ENCODE results near the gene SMC3.
A peak's percentile ranks its signal among the peaks of the same experiment; 100 is the strongest.
"Not testable (repeated sequence)": the region's sequence is repeated elsewhere in the genome, so short reads cannot be mapped to it uniquely, and the experiment has no call there.

SMC3 gene

DNA sequence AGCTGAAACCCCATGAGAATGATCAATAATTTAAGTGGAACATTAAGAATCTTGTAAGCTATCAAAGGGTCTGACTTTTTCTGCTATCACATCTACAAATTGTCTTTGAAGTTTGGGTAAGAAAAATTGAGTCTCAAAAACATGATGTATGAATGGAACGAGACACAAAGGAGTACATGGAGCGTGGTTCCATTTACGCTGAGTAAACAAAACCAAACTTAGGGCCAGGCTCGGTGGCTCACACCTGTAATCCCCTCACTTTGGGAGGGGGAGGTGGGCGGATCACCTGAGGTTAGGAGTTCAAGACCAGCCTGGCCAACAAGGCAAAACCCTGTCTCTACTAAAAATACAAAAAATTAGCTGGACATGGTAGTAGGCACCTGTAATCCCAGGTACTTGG is 24.3 kb downstream of the SMC3 start:
- no peak for DNase-seq

- DNase-seq: no peak
These were observed 30.0 kb downstream of the SMC3 start for GRCh38 chr10:110597476-110597875.

DNA sequence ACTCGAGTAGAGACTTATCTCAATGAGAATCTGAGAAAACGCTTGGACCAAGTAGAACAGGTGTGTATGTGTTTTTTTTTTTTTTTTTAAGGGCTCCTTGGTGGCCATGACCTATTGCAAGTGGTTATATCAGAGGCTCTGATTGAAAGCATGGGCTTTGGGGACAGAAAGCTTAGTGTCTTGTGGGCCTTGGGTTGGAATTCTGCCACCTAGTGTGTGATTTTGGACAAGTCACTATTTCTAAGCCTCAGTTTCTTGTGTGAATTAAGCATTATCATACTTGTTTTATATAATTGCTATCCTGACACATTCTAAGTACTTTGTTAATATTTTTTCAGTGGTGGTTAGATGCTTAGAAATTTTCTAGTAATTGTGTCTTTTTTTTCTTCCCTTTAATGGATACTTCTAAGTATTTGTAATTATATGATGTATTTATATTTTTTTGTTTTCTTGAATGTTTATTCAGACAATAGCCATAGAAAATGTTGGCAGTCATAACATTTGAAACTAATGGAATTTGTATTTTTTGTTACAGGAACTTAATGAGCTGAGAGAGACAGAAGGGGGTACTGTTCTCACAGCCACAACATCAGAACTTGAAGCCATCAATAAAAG is 33.1 kb downstream of the SMC3 start:
- peak; percentile 84 for DNase-seq

- no peak for DNase-seq
These were observed 34.1 kb downstream of the SMC3 start for GRCh38 chr10:110601581-110601980.

DNA sequence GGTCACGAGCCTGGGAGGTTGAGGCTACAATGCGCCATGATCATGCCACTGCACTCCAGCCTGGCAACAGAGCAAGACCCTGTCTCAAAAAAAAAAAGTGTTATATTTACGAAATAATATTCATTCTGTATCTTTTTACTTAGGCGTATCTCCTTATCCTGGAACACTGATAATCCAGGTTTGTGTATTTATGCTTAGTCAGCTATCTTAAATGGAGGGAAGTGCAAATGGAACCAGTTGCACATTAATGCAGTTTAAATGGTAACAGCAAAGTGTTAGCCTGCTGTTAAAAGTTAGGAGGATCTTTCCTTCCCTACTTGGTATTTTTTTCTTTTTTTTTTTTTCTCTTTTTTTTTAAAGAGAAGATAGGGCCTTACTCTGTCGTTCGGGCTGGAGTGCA is 40.6 kb downstream of the SMC3 start:
- DNase-seq: no peak

- peak; percentile 46 for DNase-seq
These were observed 42.1 kb downstream of the SMC3 start for GRCh38 chr10:110609605-110610004.

DNA sequence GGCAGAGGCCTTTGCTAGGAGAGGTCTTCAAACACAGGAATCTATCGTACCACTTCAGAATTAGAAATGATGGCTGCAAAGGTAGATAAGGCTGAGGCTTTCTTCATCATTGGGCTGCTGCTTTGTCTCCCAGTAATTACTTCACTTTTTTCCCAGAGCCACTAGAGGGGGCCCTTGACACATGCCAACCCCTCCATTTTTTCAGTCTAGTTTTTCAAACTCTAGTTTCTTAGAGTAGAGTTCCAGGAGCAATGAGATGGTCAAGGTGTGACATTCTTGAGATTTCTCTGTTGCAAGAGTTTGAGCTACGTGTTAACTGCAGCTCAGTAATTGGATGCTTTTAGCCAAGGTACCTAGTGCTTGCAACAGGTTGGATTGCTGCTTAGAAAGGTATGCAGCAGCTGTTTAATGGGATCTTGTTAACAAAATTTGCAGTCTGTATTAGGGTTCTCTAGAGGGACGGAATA is 42.8 kb downstream of the SMC3 start:
- DNase-seq: peak; percentile 87

DNA sequence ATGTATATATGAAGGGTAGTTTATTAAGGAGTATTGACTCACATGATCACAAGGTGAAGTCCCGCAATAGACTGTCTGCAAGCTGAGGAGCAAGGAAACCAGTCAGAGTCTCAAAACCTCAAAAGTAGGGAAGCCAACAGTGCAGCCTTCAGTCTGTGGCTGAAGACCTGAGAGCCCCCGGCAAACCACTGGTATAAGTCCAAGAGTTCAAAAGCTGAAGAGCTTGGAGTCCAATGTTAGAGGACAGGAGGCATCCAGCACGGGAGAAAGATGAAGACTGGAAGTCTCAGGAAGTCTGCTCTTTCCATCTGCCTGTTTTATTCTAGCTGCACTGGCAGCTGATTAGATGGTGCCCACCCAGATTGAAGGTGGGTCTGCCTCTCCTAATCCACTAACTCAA is 43.3 kb downstream of the SMC3 start:
- DNase-seq: not testable (repeated sequence)

DNA sequence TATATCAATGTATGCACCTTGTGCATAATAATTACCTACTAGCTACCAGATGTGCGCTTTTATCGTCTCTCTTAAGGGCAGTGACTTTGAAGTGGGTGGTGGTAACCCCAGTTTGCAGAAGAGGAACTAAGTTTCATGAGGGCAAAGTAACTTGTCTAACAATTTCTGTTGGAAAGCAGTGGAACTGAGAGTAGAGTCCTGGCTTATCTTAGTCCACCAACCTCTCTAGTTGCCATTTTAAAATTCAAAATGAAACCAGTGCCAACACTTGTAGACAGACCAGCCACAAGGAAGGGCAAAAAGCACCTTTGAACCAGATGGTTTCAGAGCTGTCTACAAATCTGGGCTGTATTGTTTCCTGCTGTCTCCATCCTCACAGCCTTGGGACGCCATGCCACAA is 44.6 kb downstream of the SMC3 start:
- peak; percentile 61 for DNase-seq

GRCh38 chr10:110612629-110613028 is 45.1 kb downstream of the SMC3 start:
- no peak for DNase-seq

- peak; percentile 43 for DNase-seq
These were observed 46.0 kb downstream of the SMC3 start for GRCh38 chr10:110613341-110613995.

GRCh38 chr10:110613996-110614495 is 46.6 kb downstream of the SMC3 start:
- no peak for DNase-seq

DNA sequence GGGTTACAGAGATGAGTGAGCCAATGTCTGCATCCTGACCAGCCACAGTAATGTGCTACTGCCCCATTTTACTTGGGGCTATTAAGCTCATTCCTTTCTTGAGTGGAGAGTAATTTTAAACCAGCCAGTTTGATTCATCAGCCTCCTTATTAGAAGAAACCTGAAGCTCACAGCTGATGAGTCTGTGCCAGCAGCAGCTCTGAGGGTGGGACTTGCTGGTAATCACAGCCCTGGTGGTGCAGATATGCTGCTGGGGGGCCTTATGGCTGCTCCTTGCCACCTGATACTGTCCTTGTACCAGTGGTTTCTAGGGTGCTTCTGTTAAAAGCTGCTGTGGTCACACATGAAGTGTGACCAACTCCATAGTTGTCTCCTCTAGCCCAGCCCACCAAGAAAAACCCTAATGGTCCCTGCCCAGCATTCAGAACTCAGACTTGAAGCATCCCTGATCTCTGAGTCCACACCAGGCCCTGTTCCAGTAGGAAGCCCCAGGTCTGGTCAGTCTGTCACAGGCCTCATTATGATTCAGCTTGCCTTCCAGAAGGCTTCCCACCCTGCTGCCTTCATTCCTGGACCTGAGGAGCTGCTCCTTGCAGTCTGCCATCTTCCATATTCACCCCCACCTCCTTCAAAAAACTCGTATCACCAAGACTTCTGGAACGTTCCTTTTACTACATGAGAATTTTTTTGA is 47.7 kb downstream of the SMC3 start:
- no peak for DNase-seq

- DNase-seq: no peak
These were observed 49.1 kb downstream of the SMC3 start for GRCh38 chr10:110616493-110617033.

- DNase-seq: no peak
These were observed 50.1 kb downstream of the SMC3 start for GRCh38 chr10:110617425-110618229.

DNA sequence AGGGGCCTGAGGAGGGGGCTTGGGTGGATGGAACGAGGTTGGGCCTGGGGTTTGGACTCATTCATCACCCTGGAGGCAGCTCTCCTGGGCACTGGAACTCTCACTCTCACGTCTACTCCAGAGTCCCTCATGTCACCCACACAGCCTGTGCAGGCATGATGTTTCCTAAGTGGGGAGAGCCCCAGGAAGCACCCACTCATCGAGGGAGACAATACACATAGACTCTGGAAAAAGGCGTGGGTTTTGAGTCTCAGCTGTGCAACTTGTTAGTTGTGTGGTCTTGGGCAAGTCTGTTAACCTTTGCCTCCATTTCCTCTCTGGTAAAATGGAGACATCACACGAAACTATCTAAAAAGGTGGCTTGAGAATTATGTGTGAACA is 50.7 kb downstream of the SMC3 start:
- no peak for DNase-seq

DNA sequence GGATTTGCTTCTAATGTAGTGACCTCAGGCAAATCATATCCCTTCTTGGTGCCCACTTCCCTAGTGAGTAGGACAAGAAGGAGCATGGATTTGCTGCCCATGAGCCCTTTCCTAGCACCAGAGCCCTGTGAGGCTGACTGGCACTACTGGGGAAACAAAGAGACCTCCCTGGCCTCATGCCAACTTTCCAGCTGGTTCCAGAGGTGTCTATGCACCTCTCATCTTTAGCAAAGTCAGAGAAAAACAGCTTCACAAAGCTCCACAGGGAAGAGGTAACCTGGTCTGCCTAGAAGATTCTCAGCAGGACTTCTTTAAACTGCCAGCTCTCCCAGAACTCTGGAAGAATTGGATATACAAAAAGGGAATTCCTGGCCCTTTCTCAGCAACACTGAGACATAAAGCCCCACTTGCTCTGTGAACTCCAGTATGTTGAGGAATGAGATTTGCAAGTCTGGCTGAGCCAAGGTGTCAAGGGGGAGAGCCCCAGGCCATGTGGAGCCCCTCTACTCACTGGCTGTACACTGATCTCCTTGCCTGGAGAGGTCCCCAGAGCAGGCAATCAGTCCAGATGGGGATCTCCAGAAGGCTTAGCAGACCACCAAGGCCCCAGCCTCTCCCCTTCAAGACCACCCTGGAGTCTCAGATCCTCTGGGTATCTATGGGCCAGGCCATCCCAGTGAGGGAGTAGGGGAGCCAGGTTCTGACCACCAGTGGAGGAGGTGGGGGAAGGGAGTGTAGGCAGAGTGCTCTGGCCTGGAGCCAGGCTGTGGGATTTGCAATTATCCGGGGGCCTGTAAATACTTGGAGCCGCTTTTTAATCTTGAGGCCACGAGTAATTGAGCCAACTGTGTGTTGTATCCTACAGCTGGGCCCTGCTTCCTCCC is 52.3 kb downstream of the SMC3 start:
- DNase-seq: no peak

- no peak for DNase-seq
These were observed 52.9 kb downstream of the SMC3 start for GRCh38 chr10:110620398-110620719.

GRCh38 chr10:110623316-110623715 is 55.8 kb downstream of the SMC3 start:
- not testable (repeated sequence) for DNase-seq

DNA sequence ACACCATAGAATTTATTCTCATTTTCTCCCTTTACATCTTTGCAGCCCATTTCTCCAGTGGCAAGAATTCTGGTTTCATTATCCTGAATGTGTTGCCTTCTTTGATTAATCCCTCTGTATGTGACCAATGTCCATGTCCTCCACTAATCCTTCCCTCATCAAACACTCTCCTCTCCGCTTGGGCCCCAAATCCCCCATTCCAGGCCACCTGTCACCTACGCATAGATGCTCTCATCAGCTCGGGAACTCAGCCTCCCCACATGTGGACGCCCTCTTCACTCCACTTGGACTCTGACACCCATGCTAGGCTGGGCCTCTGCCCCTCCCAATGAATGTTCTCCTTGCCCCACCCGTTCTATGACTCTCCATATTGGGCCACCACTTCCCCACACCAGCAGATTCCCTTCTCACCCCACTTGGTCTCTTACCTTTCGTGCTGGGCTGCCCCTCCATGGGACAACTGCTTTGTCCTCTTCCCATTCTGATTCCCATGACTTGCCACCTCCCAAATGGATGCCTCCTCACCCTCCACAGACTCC is 57.9 kb downstream of the SMC3 start:
- DNase-seq: no peak

GRCh38 chr10:110625951-110626855 is 58.7 kb downstream of the SMC3 start:
- no peak for DNase-seq
